GM18519 (cell line): ENCODE measurements around the gene TMEM18.
A peak's percentile ranks its signal among the peaks of the same experiment; 100 is the strongest.
"Not testable (repeated sequence)": the region's sequence is repeated elsewhere in the genome, so short reads cannot be mapped to it uniquely, and the experiment has no call there.

Experiments used
- ATAC-seq: cut with Tn5 transposase; IDR thresholded peaks from one replicate; pipeline ENCODE4 v1.9.1; 2021; ENCODE audit warnings: mild to moderate bottlenecking, moderate library complexity; ENCODE audit not compliant: unreplicated experiment, low FRiP score

Gene TMEM18

DNA sequence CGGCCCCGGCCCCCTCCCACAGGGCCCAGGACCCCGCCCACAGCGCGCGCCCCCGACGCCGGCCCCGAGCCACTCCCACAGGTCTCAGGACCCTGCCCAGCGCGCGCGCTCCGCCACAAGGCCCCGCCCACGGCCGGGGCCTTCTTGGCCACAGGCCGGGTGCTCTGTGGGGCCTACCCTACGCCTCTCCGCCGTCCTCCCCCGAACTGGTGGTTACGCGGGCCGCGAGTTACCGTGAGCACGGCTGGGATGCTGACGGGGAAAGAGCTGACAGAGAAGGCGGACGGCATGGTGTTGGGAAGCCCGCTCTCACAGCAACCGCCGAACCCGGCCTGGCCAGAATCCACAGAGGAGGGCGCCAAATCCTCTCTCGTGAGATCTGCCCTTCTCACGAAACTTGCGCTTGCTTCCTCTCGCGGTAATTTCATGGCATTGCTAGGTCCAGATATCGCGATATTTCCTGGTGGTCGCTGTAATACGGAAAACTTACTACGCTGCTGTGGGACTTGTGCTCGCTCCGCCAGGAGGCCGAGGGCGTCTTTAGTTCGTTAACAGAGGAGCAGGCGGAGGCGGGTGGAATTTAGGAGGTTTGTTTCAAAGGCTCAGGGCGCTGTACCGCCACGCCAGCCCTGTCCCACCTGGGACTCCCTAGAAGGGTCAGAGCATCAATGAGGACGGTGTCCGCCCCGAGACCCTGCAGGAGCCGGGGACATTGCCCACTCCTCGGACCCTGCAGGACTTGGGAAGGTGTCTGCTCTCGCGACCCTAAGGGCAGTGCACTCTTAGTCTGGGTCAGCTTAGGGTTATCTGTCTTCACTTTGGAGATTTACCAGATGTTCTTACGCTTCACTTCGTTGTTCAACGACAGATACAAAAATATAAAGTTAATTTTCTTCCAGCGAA is at the start of gene TMEM18:
TMEM18 (minus strand) TSS at position 351 of the 903 bp plus-strand sequence; CDS start at position 290, 61 bp downstream.
- peak; percentile 53 for ATAC-seq

DNA sequence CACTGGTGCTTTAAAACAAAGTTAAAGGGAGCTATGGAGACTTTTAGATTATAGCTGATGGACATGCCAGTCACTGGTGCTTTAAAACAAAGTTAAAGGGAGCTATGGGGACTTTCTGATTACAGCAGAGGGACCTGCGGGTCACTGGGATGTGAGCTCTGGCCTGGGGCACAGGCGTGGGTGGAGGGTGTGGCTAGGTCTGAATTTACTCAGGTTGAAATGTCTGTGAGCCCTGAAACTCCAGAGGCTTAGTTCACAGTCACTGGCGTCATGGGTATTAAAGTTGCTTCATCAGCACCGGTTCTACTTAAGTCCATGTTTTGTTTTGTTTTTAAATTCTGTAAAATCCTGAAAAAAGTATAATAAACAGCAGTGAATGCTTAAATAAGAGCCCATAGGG is 49.0 kb upstream of the TMEM18 start:
- ATAC-seq: peak; percentile 56

DNA sequence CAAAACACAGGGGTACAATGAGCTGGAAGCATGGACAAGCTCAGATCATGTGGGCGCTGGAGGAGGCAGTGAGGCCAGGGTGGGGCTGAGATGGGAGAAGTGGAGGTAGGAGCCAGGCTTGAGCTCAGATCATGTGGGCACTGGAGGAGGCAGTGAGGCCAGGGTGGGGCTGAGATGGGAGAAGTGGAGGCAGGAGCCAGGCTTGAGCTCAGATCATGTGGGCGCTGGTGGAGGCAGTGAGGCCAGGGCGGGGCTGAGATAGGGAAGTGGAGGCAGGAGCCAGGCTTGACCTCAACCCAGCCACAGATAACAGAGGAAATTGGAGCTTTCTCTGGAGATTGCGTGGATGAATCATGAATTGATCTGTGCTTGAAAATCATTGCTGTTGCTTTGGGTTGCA is 48.3 kb upstream of the TMEM18 start:
- no peak for ATAC-seq

DNA sequence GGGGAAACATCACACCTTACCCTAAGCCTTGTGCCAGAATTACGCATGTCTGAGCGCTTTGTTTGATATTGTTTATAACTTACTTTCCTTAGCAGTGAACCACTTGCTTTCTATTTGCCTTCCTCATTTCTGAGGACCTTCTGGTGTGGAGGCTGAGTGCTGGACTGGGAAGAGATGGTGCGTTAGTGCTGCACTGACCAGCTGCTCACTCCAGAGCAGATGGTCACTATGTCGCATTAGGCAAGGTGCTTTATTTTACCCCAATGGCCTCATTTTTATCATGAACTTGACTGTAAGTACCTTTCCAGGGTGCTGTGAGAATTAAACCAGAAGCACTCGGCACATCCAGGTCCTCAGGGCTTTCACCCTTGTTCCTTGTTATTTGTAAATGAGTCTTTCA is 46.6 kb upstream of the TMEM18 start:
- no peak for ATAC-seq

DNA sequence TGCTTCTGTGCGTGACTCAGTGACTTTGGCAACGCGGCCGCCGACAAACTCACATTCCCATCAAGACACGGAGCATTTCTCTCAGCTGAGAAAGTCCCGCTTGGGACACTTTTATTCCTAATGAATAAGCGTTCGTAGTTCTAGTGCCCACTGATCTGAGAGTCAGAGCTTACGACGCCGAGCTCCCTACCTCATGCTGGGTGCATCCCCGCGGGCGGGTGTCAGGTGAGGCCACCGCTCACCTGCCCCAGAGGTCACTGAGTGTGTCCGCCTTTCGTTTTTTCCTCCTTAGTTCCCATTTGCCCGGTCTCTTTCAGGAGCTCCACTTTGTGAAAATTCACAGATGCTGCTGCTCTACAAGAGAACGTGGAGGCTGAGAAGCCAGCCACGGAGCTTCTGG is 43.6 kb upstream of the TMEM18 start:
- ATAC-seq: no peak

DNA sequence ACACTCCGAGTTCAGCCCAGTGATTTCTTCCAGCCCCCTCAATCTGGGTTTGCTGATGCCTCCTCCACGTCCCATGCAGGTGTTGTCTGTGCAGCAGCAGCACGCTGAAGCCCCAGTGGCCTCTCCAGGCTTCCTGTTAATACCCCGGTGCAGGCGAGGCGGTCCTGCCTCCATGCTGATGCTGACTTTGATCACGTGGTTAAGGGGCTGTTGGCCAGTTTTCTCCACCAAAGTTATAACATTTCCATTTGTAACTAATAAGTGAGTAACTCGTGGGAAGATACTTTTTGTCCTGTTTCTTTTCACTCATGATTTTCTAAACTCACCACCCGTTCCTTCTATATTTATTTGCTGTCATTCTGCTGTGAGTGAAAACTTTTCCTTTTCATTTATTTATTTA is 42.5 kb upstream of the TMEM18 start:
- ATAC-seq: no peak

DNA sequence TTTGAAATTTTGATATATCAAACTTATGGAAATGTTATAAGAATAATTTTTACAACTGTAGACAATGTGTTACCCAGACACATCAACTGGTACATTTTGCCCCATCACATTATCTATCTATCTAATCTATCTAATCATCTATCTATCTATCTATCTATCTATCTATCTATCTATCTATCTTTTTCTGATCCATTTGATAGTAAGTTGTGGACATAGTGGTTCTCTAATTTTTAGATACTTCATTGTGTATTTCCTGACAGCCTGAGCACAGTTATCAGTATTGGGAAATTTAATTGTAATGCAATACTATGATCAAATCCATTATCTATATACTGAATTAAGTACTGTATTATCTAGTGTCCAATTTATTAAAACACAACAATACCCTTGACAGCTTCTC is 42.0 kb upstream of the TMEM18 start:
- no peak for ATAC-seq

DNA sequence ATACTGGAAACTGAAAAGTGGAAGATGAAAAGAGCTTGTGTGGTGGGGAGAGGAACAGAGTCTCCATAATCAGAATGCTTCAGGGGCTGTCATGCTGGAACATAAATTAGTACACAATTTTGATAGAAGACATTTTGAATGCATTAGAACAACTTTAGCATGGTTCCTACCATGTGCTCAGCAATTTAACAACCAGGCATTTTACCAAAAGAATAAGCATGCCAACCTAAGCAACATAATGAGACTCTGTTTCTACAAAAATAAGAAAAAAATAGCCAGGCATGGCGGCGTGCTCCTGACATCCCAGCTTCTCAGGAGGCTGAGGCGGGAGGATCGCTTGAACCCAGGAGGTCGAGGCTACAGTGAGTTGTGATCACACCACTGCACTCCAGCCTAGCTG is 40.5 kb upstream of the TMEM18 start:
- no peak for ATAC-seq

DNA sequence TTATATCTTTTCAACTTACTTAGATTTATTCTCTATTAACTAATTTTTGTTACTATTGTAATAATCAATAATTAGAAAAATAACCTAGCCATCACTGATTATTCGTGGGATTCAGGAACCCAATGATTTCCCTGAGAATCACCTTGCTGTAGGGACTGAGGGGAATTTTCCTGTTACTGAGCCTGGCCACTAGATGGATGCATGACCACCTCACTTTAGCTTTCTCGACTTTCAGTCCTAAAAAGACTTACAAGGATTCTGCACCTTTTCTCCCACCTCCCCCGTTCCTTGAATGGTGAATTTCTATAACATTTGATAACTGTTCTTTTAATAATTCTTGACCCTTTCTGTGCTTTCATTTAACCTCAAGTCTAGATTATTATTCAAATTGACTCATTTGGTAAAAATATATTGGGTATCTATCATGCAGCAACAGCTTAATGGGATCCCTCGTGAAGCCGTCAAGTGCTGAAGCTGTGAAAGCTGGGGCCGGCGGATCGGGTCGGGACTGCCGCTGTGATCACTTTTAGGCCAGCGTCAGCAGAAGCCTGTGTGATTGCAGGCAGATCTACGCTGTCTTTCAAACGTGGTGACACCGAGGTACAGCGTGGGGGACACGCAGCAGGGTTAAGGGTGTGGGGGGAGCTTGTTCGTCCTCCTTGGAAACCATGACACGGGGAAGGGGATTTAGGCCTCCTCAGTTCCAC is 38.8 kb upstream of the TMEM18 start:
- ATAC-seq: no peak

DNA sequence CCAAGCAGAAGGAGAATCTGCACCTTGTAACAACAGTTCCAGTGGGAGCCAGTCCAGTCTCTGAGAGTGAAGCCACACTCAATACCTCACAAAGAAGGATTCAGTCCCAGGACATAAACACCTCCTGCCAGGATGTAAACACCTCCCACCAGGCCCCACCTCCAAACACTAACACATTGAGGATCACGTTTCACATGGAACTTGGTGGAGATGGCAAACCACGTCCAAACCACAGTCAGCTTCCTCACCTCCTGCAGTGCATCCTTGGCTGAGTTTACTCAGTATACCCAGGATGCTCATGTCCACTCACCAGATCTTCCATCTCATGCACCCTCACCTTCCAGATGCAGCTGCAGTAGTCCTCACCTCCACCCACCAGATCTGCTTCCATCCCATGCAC is 37.8 kb upstream of the TMEM18 start:
- no peak for ATAC-seq

DNA sequence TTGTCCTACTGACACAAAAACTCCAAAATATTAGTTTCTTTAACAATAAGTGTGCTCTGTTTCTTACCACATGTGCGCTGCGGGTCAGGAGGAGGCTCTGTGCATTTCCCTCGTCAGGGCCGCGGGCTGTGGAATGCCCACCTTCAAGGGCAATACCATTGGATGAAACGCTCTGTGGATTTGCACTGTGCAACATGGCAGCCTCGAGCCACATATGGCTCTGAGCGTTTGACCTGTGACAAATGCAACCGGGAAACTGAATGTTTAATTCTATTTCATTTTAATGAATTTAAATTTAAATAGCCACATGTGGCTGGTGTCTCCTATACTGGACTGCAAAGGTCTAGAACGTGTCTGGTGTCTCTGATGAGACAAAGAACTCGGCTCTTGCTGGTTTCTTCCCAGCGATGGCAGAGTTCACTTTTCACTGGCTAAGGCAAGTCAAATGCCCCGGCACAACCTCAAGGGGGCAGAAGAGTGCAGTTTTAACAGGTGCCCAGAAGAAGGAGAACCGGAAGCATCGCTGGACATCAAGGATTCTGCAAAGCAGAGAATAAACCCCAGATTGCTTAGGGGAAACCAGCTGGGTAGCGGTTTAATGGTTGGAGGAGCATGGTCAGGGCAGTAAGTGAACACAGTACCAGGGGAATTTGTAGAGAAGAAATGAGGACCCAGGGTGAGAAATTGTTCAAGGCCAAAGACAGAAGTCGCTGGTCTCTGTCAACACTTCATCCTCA is 37.0 kb upstream of the TMEM18 start:
- ATAC-seq: peak; percentile 97

DNA sequence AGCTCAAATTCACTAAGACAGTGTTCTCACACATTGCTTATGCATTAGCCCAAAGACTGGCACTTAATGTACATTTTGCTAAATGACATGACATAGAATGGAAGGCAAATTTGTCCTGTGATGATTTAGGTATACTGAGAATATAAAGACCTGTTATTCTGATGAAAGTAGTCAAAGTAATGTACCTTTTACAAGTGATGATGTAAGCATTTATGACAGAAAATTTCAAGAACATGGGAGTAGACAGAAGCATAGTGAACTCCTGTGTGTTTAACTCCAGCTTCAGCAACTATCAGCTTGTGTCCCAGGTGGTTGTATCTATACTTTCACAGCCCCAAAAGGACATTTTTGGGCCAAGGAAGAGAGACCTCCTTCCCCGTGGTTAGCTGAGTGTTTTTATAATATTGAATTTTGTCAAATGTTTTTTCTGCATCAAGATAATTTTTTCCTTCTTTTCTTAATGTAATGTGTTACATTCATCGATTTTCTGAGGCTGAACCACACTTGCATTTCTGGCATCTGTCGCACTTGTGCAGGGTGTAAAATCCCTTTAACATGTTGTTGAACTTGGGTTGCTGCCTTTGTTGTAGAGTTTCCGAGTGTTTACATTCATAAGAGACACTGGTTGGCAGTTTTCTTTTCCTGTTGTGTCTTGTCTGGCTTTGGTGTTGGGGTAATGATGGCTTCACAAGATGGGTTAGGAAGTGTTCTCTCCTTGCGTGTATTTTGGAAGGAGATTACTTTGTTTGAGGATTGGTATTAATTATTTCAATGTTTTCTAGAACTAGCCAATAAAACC is 33.9 kb upstream of the TMEM18 start:
- ATAC-seq: no peak

DNA sequence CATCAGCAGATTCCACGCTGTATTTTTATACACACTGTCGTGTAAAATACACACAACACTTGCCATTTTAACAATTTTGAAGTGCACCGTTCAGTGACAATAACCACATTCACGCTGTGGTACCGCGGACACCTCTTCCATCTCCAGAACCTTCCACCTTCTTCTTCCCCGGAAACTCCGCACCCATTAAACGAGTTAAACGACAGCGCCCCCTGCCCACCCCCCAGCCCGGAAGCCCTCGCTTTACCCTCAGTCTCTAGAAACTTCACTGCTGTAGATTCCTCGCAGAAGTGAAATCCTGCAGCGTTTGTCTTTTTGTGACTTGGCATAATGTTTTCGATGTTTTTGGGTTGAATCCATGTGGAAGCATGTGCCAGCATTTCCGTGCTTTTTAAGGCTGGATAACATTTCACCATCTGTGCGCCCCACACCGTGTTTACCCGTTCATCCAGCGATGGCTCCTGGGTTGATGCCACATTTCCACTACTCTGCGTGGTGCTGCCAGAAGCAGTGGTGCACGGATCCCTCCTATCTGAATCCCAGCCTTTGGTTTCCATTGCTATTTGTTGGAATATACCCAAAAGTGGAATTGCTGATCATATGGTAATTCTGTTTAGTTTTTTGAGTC is 32.0 kb upstream of the TMEM18 start:
- ATAC-seq: no peak

DNA sequence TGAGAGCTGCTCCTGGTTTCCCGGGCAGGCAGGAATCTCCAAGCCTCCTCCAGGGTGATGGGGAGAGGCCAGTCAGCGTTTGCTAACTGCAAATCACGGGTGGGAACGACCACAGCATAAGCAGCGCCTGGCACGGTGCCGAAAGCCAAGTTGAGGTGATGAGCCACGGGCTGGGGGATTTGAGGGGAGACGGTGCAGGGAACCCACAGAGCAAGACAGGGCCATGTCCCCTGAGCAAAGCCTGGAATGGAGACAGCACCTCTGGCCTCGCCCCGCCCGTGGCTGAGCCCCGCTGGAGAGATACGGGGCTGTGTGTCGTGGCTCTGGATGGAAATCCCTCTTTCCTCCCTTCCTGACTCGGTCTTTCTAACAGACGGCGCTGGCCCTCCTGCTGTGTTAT is 31.5 kb upstream of the TMEM18 start:
- no peak for ATAC-seq

DNA sequence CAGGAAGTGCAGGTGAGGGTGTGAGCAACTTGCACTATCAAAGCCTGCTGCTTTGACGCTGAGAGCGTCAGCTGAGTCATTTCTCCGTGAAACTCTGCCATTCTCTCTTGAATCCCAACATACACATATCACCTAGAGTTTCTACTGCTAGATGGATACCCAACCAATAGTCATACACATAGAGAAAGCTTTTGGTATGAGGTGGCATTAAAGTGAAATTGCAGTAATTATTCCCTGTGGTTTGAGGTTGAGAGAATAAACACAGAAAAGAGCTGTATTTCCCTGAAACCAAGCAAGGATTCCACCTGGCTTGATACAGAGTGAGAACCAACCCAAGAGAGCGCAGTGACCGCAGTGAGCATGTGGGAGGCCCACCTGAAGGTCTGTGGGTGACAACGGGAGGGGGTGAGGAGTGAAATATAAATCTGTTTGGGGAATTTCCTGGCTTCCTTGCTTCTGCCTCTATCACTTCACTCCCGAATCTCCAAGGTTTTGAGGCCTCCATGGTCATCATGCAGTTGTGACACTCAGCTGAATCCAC is 28.8 kb upstream of the TMEM18 start:
- peak; percentile 87 for ATAC-seq

DNA sequence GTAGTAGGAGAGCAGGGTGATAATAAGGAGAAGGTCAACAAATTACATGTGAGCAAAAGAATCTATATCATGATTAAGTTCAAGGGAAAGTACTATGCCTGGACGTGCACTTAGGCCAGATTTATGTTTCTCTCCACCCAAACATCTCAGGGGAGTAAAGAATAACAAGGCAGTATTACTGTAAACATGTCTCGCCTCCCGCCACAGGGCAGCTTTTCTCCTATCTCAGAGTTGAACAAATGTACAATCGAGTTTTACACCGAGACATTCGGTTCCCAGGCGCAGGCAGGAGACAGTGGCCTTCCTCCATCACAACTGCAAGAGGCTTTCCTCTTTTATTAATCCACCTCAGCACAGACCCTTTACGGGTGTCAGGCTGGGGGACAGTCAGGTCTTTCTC is 25.6 kb upstream of the TMEM18 start:
- ATAC-seq: not testable (repeated sequence)

DNA sequence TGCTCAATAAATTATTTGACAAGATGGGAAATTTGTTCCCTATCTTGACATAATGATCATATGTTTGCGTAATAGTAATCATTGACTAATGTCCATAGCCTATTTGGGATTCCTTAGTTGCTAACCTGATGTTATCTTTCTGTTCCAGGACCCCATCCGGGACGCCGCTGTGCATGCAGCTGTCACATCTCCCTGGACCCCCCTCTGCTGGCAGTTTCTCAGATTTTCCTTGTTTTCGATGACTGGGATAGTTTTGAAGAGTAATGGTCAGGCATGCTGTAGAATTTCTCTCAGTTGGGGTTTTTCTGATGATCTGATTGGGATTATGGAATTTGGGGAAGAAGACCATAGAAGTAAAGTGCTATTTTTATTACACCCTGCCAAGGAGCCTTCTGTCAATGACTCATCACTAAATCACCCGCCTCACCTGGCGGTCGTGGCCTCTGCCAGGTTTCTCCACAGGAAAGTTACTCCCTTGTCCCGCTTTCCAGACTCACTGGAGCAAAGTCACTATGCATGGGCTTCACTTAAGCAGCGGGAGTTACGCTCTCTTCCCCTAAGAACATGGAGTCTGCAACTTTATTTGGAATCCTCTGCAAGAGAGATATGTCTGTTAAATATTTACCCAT is 19.9 kb upstream of the TMEM18 start:
- no peak for ATAC-seq

DNA sequence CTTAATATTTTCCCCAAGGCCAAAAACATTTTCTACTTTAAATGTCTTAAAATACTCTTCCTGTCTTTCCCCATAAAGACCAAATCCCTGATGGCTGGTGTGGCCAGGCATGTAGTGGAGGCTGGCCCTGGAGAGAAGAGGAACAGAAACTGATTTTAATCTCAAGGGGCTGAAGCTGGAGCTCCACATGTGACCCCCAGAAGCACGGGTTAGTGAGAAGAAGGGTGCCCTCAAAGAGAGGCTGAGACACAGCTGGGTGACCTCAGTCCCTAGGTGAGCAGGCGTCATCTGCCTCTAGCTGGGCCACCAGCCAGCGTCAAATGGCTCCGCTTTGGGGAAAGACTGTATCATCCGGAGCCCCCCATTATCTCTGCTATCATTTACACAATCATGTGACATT is 19.3 kb upstream of the TMEM18 start:
- peak; percentile 89 for ATAC-seq

DNA sequence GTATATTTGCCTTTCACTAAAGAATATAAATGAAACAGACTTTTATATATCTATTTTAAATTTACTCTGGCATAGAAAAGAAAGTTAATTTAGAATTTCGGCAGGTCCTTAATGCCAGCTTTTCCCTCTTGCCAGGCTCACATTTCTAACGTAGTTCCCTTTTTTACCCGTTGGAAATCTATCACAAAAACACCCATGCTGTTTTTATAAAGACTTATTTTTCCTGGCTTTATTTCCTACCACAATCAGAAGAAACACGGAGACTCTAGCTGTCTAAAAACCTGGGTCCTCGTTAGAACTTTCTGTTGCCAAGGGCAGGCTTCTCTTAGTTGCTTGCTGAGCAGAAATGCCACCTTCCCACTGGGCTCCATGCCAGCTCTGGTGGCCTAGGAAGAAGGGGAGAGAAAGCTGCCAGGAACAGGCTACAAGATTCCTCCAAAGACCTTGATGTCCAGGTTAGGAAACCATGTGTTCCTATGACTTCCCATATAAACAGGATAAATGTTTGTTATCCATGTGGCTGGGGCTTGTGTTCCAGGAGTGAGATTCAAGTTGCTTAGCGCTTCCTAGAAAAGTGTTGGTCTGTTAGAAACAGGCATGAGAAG is 17.8 kb upstream of the TMEM18 start:
- ATAC-seq: no peak
